IMR-90 (cell line): ENCODE measurements around the gene PADI2. TPM values are rescaled to one million over a fixed set of nuclear protein-coding genes. Genes with fewer than 3 reads are reported as not detected.

Experiments
- ATAC-seq: fragments of 200-7000 bp; cut with Tn5 transposase; 2 replicates; pipeline ENCODE4 v1.9.1; 2020; ENCODE audit warnings: low read depth, mild to moderate bottlenecking, moderate library complexity
- BruUV-seq: library from RNA; stranded (reverse); fragments of 400-500 nt; replicated peaks from 2 replicates; lab custom pipeline; 2021; lab: Mats Ljungman, UMichigan
- CTCF ChIA-PET: fragments of 300-600 bp; formaldehyde crosslinking; extraction: SDS; loops from one replicate; lab custom pipeline; 2021; ENCODE audit warnings: antibody characterized with exemption; lab: Yijun Ruan, JAX
- POLR2A ChIA-PET: fragments of 300-600 bp; sonication (Branson Sonifier 250); formaldehyde crosslinking; loops from one replicate; lab custom pipeline; 2022; ENCODE audit warnings: antibody characterized with exemption; ENCODE audit not compliant: unreplicated experiment; lab: Charles Lee
- DNase-seq: peaks from one replicate; pipeline ENCODE4 v3.0.0; 2013
- H2AFZ ChIP-seq: replicated peaks from 2 replicates; pipeline ENCODE3; 2013; ENCODE audit warnings: low read length, mild to moderate bottlenecking; ENCODE audit not compliant: poor library complexity
- H2AK5ac ChIP-seq: 2 replicates; pipeline ENCODE4 v1.6.1; 2013; ENCODE audit warnings: low read depth, low read length, inconsistent platforms
- H2AK9ac ChIP-seq: replicated peaks from 2 replicates; pipeline ENCODE3; 2013; ENCODE audit warnings: mild to moderate bottlenecking, low read depth, low read length, moderate library complexity; ENCODE audit not compliant: poor library complexity
- H2BK120ac ChIP-seq: 2 replicates; pipeline ENCODE4 v1.6.1; 2013; ENCODE audit warnings: low read depth, low read length, inconsistent platforms
- H2BK15ac ChIP-seq: 3 replicates; pipeline ENCODE4 v1.6.1; 2013; ENCODE audit warnings: low read depth, low read length, inconsistent platforms
- H2BK20ac ChIP-seq: 2 replicates; pipeline ENCODE4 v1.6.1; 2013; ENCODE audit warnings: low read depth, mild to moderate bottlenecking, inconsistent platforms, low read length, moderate library complexity
- H2BK5ac ChIP-seq: 2 replicates; pipeline ENCODE4 v1.6.1; 2013; ENCODE audit warnings: mild to moderate bottlenecking, low read depth, low read length, inconsistent platforms; ENCODE audit not compliant: poor library complexity, severe bottlenecking
- H3K14ac ChIP-seq: replicated peaks from 2 replicates; pipeline ENCODE4 v1.6.1; 2013; ENCODE audit warnings: low read depth, low read length, inconsistent platforms
- H3K18ac ChIP-seq: 2 replicates; pipeline ENCODE4 v1.6.1; 2013; ENCODE audit warnings: low read depth, low read length, control low read depth
- H3K23ac ChIP-seq: 2 replicates; pipeline ENCODE4 v1.6.1; 2013; ENCODE audit warnings: low read depth, low read length, inconsistent platforms
- H3K27ac ChIP-seq: 2 replicates; pipeline ENCODE4 v1.5.1; 2013; ENCODE audit warnings: mild to moderate bottlenecking, control low read depth, low read length; ENCODE audit not compliant: insufficient read depth
- H3K27me3 ChIP-seq: 2 replicates; pipeline ENCODE4 v1.6.1; 2013; ENCODE audit warnings: low read length; ENCODE audit not compliant: control insufficient read depth, insufficient read depth
- H3K36me3 ChIP-seq: 2 replicates; pipeline ENCODE4 v1.6.1; 2013; ENCODE audit warnings: low read length, mixed read lengths; ENCODE audit not compliant: control insufficient read depth, insufficient read depth
- H3K4ac ChIP-seq: 2 replicates; pipeline ENCODE4 v1.6.1; 2013; ENCODE audit warnings: low read depth, low read length, inconsistent platforms
- H3K4me1 ChIP-seq: 2 replicates; pipeline ENCODE4 v1.6.1; 2013; ENCODE audit warnings: low read length, mixed read lengths; ENCODE audit not compliant: control insufficient read depth, insufficient read depth
- H3K4me2 ChIP-seq: 2 replicates; pipeline ENCODE4 v1.6.1; 2013; ENCODE audit warnings: low read depth, mild to moderate bottlenecking, control low read depth, low read length, moderate library complexity
- H3K4me3 ChIP-seq: 2 replicates; pipeline ENCODE4 v1.5.1; 2013; ENCODE audit warnings: low read depth, mild to moderate bottlenecking, control low read depth, low read length, moderate library complexity; ENCODE audit not compliant: insufficient read depth
- H3K56ac ChIP-seq: 2 replicates; pipeline ENCODE4 v1.6.1; 2013; ENCODE audit warnings: low read length, inconsistent platforms; ENCODE audit not compliant: insufficient read depth; ENCODE audit errors: extremely low read depth
- H3K79me1 ChIP-seq, 2 experiments: 2 replicates each; pipeline ENCODE4 v1.6.1; 2013; ENCODE audit warnings: low read length in 2 of 2, inconsistent platforms in 1 of 2, low read depth in 1 of 2
- H3K9ac ChIP-seq: 2 replicates; pipeline ENCODE4 v1.6.1; 2013; ENCODE audit warnings: low read depth, low read length, control low read depth
- H3K9me1 ChIP-seq: 2 replicates; pipeline ENCODE4 v1.6.1; 2013; ENCODE audit warnings: low read length, inconsistent platforms; ENCODE audit not compliant: insufficient read depth
- H3K9me3 ChIP-seq: 2 replicates; pipeline ENCODE4 v1.6.1; 2013; ENCODE audit warnings: low read length; ENCODE audit not compliant: control insufficient read depth, insufficient read depth
- H4K20me1 ChIP-seq: 2 replicates; pipeline ENCODE4 v1.6.1; 2013; ENCODE audit warnings: low read length, inconsistent platforms; ENCODE audit not compliant: insufficient read depth
- H4K5ac ChIP-seq: 2 replicates; pipeline ENCODE4 v1.6.1; 2013; ENCODE audit warnings: mild to moderate bottlenecking, low read depth, low read length, control low read depth
- H4K8ac ChIP-seq, 2 experiments: 2 replicates each; pipeline ENCODE4 v1.6.1; 2013; ENCODE audit warnings: low read depth in 2 of 2, low read length in 2 of 2, control low read depth in 1 of 2, inconsistent platforms in 1 of 2
- H4K91ac ChIP-seq: 2 replicates; pipeline ENCODE4 v1.6.1; 2013; ENCODE audit warnings: low read depth, low read length, inconsistent platforms; ENCODE audit not compliant: insufficient read depth
- BHLHE40 ChIP-seq: fragments of 150-350 bp; IDR thresholded peaks from 2 replicates; pipeline ENCODE4 v1.6.1; 2016; ENCODE audit warnings: mild to moderate bottlenecking, low read depth, low read length
- CEBPB ChIP-seq: IDR thresholded peaks from 2 replicates; pipeline ENCODE4 v1.6.1; 2012; ENCODE audit warnings: low read depth, low read length, improper control_type of control experiment
- CHD1 ChIP-seq: IDR thresholded peaks from 2 replicates; pipeline ENCODE4 v1.6.1; 2012; ENCODE audit warnings: low read depth, low read length, improper control_type of control experiment
- FOS ChIP-seq: fragments of 150-350 bp; IDR thresholded peaks from 2 replicates; pipeline ENCODE4 v1.6.1; 2016; ENCODE audit warnings: low read depth, low read length
- MAFK ChIP-seq: IDR thresholded peaks from 2 replicates; pipeline ENCODE4 v1.6.1; 2012; ENCODE audit warnings: low read depth, low read length, improper control_type of control experiment
- MAZ ChIP-seq: IDR thresholded peaks from 2 replicates; pipeline ENCODE4 v1.6.1; 2012; ENCODE audit warnings: low read depth, mild to moderate bottlenecking, low read length, improper control_type of control experiment, moderate library complexity, borderline replicate concordance
- MXI1 ChIP-seq: IDR thresholded peaks from 2 replicates; pipeline ENCODE4 v1.6.1; 2012; ENCODE audit warnings: low read depth, mild to moderate bottlenecking, low read length, moderate library complexity, borderline replicate concordance
- NFE2L2 ChIP-seq: fragments of 150-350 bp; IDR thresholded peaks from 2 replicates; pipeline ENCODE4 v1.6.1; 2016; ENCODE audit warnings: low read depth, mild to moderate bottlenecking, low read length
- POLR2A ChIP-seq: IDR thresholded peaks from 2 replicates; pipeline ENCODE4 v1.6.1; 2012; ENCODE audit warnings: mild to moderate bottlenecking, low read depth, low read length
- RAD21 ChIP-seq: IDR thresholded peaks from 2 replicates; pipeline ENCODE4 v1.6.1; 2012; ENCODE audit warnings: low read length, improper control_type of control experiment
- RCOR1 ChIP-seq: IDR thresholded peaks from 2 replicates; pipeline ENCODE4 v1.6.1; 2012; ENCODE audit warnings: mild to moderate bottlenecking, low read length, improper control_type of control experiment; ENCODE audit not compliant: insufficient replicate concordance
- RFX5 ChIP-seq: IDR thresholded peaks from 2 replicates; pipeline ENCODE4 v1.8.0; 2012; ENCODE audit warnings: low read depth, mild to moderate bottlenecking, low read length, moderate library complexity
- SMC3 ChIP-seq: fragments of 150-350 bp; IDR thresholded peaks from 2 replicates; pipeline ENCODE4 v1.6.1; 2016; ENCODE audit warnings: low read depth, mild to moderate bottlenecking, antibody characterized with exemption, low read length, moderate library complexity
- WGBS, 2 experiments: methylation state at CpG; one replicate each; pipeline versions ENCODE4 v1.1.5 to v1.1.7; 2013; ENCODE audit warnings: missing lambda C conversion rate in 2 of 2; ENCODE audit not compliant: insufficient read length in 1 of 2; ENCODE audit errors: extremely low coverage in 2 of 2; 5-methylcytosine and 5-hydroxymethylcytosine counted together
- dilution Hi-C: fragments of 300-500 bp; cut with HindIII; formaldehyde crosslinking; loops from one replicate; pipeline ENCODE4 v1.14.3; 2018; ENCODE audit warnings: low sequenced_read_pairs; ENCODE audit not compliant: unreplicated experiment
- in situ Hi-C: fragments of 300-500 bp; cut with MboI; formaldehyde crosslinking; loops from 3 replicates; pipeline ENCODE4 v1.14.3; 2019; ENCODE audit warnings: low sequenced_read_pairs, inconsistent platforms, mixed read lengths
- intact Hi-C: fragments of 100-400 bp; cut with micrococcal nuclease; formaldehyde crosslinking; loops from 2 replicates; pipeline ENCODE4 v1.10.0; 2022
- polyA plus RNA-seq, 3 experiments: library from polyadenylated mRNA; depleted of rRNA; stranded (reverse); fragments of >200 nt; gene quantifications; 2 replicates each; pipeline ENCODE4 v1.2.3, GENCODE V29; 2012; ENCODE audit warnings: low replicate concordance in 1 of 3
- total RNA-seq: library from RNA; depleted of rRNA; stranded (reverse); fragments of >200 nt; gene quantifications from 2 replicates; pipeline ENCODE4 v1.2.3, GENCODE V29; 2012
- TF ChIP-seq, protein P1 (sequence below): fragments of 150-350 bp; IDR thresholded peaks from 2 replicates; pipeline ENCODE4 v1.6.1; 2016; ENCODE audit warnings: low read depth, mild to moderate bottlenecking, low read length, moderate library complexity, borderline replicate concordance
- TF ChIP-seq, protein P2 (sequence below): fragments of 150-350 bp; IDR thresholded peaks from 2 replicates; pipeline ENCODE4 v1.6.1; 2017; ENCODE audit warnings: mild to moderate bottlenecking, antibody characterized with exemption, low read length, low read depth
- TF ChIP-seq, protein P3 (sequence below): conservative IDR thresholded peaks from 2 replicates; pipeline ENCODE4 v1.5.1; 2012; ENCODE audit warnings: mild to moderate bottlenecking, low read depth, low read length, improper control_type of control experiment

PADI2 gene
- total and polyA plus RNA-seq, 2 of the 4 experiments (the other 2 are of a cell fraction): not detected

DNA sequence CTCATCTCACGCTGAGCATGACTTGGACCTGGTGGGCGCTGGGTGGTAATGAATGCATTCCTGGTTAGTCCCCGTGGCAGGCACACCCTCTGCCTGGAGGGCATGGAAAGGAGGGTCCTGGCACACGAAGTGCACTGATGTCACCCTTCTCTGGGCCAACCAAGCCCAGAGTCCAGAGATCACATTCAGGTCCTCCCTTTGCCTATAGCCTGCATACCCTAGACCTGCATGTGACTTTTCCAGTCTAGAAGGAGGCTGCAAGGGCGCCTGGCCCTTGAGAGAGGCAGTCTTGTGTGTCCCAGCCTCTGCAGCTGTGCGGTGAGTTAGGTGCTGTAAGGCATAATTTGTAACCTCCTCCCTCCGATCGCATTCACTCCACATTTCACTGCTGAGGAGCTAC lies 22.1 kb downstream of the PADI2 start:
- no peak for ATAC-seq
- CTCF ChIA-PET: no interaction called here

More for the DNA sequence above, 22.1 kb downstream of the PADI2 start:
- POLR2A ChIA-PET: no interaction called here
- dilution Hi-C loops: no loop called here
- no TSS peak for BruUV-seq
- no peak overlapping the region for H3K4me3 ChIP-seq
- no peak overlapping the region for H3K27ac ChIP-seq
- no peak overlapping the region for H4K5ac ChIP-seq
- no CpG with 5 or more reads among the region's 8 CpGs for WGBS, 2 experiments
- H3K56ac ChIP-seq: no peak overlapping the region
- H4K8ac ChIP-seq: no peak overlapping the region
- no peaks in the 10 kb centered on the region; the same call in 1 of the 2 replicates for H3K4me1 ChIP-seq
- H2BK5ac ChIP-seq: no peak overlapping the region
- TF ChIP-seq RFX5 (no peak), MAFK (no peak), POLR2A (no peak), MAZ (no peak), CHD1 (no peak), RAD21 (no peak), CEBPB (no peak), NFE2L2 (no peak), SMC3 (no peak), FOS (no peak), RCOR1 (no peak), MXI1 (no peak), BHLHE40 (no peak)
- TF ChIP-seq, protein P1, sequence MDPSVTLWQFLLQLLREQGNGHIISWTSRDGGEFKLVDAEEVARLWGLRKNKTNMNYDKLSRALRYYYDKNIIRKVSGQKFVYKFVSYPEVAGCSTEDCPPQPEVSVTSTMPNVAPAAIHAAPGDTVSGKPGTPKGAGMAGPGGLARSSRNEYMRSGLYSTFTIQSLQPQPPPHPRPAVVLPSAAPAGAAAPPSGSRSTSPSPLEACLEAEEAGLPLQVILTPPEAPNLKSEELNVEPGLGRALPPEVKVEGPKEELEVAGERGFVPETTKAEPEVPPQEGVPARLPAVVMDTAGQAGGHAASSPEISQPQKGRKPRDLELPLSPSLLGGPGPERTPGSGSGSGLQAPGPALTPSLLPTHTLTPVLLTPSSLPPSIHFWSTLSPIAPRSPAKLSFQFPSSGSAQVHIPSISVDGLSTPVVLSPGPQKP: no peak
- TF ChIP-seq, protein P2, sequence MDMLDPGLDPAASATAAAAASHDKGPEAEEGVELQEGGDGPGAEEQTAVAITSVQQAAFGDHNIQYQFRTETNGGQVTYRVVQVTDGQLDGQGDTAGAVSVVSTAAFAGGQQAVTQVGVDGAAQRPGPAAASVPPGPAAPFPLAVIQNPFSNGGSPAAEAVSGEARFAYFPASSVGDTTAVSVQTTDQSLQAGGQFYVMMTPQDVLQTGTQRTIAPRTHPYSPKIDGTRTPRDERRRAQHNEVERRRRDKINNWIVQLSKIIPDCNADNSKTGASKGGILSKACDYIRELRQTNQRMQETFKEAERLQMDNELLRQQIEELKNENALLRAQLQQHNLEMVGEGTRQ: no peak
- TF ChIP-seq, protein P3, sequence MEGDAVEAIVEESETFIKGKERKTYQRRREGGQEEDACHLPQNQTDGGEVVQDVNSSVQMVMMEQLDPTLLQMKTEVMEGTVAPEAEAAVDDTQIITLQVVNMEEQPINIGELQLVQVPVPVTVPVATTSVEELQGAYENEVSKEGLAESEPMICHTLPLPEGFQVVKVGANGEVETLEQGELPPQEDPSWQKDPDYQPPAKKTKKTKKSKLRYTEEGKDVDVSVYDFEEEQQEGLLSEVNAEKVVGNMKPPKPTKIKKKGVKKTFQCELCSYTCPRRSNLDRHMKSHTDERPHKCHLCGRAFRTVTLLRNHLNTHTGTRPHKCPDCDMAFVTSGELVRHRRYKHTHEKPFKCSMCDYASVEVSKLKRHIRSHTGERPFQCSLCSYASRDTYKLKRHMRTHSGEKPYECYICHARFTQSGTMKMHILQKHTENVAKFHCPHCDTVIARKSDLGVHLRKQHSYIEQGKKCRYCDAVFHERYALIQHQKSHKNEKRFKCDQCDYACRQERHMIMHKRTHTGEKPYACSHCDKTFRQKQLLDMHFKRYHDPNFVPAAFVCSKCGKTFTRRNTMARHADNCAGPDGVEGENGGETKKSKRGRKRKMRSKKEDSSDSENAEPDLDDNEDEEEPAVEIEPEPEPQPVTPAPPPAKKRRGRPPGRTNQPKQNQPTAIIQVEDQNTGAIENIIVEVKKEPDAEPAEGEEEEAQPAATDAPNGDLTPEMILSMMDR: no peak
- no peaks in the 10 kb centered on the region for H4K20me1 ChIP-seq
- H3K18ac ChIP-seq: no peak overlapping the region
- no peak overlapping the region for H2BK15ac ChIP-seq
- no peak overlapping the region for H4K91ac ChIP-seq
- in situ Hi-C loops: no loop called here
- no peak overlapping the region for H2BK120ac ChIP-seq
- H2AFZ ChIP-seq: peak overlapping the region; percentile 14
- H3K23ac ChIP-seq: no peak overlapping the region
- H3K14ac ChIP-seq: no peak overlapping the region
- peaks cover 53% of the 10 kb centered on the region for H3K27me3 ChIP-seq
- DNase-seq: no peak
- no peaks in the 10 kb centered on the region for H3K9me1 ChIP-seq
- no peak overlapping the region for H2AK5ac ChIP-seq
- H3K4ac ChIP-seq: no peak overlapping the region
- no peak overlapping the region for H3K4me2 ChIP-seq
- no peak overlapping the region for H2BK20ac ChIP-seq
- no peaks in the 10 kb centered on the region for H3K9me3 ChIP-seq
- no peak overlapping the region for H3K9ac ChIP-seq
- intact Hi-C loops: no loop called here
- no peaks in the 10 kb centered on the region for H3K79me1 ChIP-seq
- H2AK9ac ChIP-seq: no peak overlapping the region
- H3K36me3 ChIP-seq: no peaks in the 10 kb centered on the region
